HepG2 (cell line): Measurements from ENCODE around the gene TMEM74B. TPM values are rescaled to one million over a fixed set of nuclear protein-coding genes. Genes with fewer than 3 reads are reported as not detected.

Experiments
- CCDC6 ChIP-seq: sonication (generic); formaldehyde crosslinking; IDR thresholded peaks from 2 replicates; pipeline ENCODE4 v1.8.1; 2022; ENCODE audit warnings: mild to moderate bottlenecking, missing genetic modification reagents, moderate library complexity
- ELF3 ChIP-seq: IDR thresholded peaks from 2 replicates; pipeline ENCODE4 v1.6.1; 2016; ENCODE audit warnings: missing genetic modification reagents, missing compliant biosample characterization
- FOXO1 ChIP-seq: sonication (generic); formaldehyde crosslinking; IDR thresholded peaks from 2 replicates; pipeline ENCODE4 v1.4.0; 2020; ENCODE audit warnings: missing genetic modification reagents
- LCORL ChIP-seq, 2 experiments: fragments of 450-650 bp in 1 of 2; sonication (generic) in 1 of 2; formaldehyde crosslinking in 1 of 2; IDR thresholded peaks; 2 replicates each; pipeline versions ENCODE4 v1.5.0 to v1.6.1; 2017 to 2020; ENCODE audit warnings: antibody characterized with exemption in 1 of 2, missing genetic modification reagents in 1 of 2
- MIXL1 ChIP-seq: IDR thresholded peaks from 2 replicates; pipeline ENCODE4 v1.6.1; 2016
- NFYB ChIP-seq: sonication (generic); formaldehyde crosslinking; IDR thresholded peaks from 2 replicates; pipeline ENCODE4 v1.4.0; 2020; ENCODE audit warnings: missing genetic modification reagents
- RAD21 ChIP-seq: fragments of 450-650 bp; formaldehyde crosslinking; IDR thresholded peaks from 2 replicates; pipeline ENCODE4 v1.5.0; 2020; ENCODE audit warnings: mild to moderate bottlenecking
- RBAK ChIP-seq: sonication (generic); formaldehyde crosslinking; IDR thresholded peaks from 2 replicates; pipeline ENCODE4 v1.5.1; 2020; ENCODE audit warnings: mild to moderate bottlenecking, missing genetic modification reagents
- SALL1 ChIP-seq: sonication (generic); formaldehyde crosslinking; IDR thresholded peaks from 2 replicates; pipeline ENCODE4 v1.8.0; 2022; ENCODE audit warnings: mild to moderate bottlenecking, missing genetic modification reagents
- SIX1 ChIP-seq: sonication (generic); formaldehyde crosslinking; IDR thresholded peaks from 2 replicates; pipeline ENCODE4 v1.4.0; 2020; ENCODE audit warnings: missing genetic modification reagents, borderline replicate concordance
- TSC22D2 ChIP-seq: sonication (generic); formaldehyde crosslinking; IDR thresholded peaks from 2 replicates; pipeline ENCODE4 v1.5.1; 2020; ENCODE audit warnings: missing genetic modification reagents, mild to moderate bottlenecking, borderline replicate concordance
- YY1 ChIP-seq: IDR thresholded peaks from 2 replicates; pipeline ENCODE4 v1.6.1; 2011; ENCODE audit warnings: low read length, low read depth, moderate library complexity, mild to moderate bottlenecking; ENCODE audit not compliant: insufficient read depth, insufficient replicate concordance
- ZMYM4 ChIP-seq: sonication (generic); formaldehyde crosslinking; IDR thresholded peaks from 2 replicates; pipeline ENCODE4 v1.8.1; 2023; ENCODE audit warnings: mild to moderate bottlenecking, missing genetic modification reagents
- ZNF101 ChIP-seq: sonication (generic); formaldehyde crosslinking; IDR thresholded peaks from 2 replicates; pipeline ENCODE4 v1.4.0; 2020; ENCODE audit warnings: mild to moderate bottlenecking, low read depth, missing genetic modification reagents, borderline replicate concordance
- ZNF136 ChIP-seq: sonication (generic); formaldehyde crosslinking; IDR thresholded peaks from 2 replicates; pipeline ENCODE4 v1.8.1; 2022; ENCODE audit warnings: low read depth, mild to moderate bottlenecking, moderate library complexity, missing genetic modification reagents
- ZNF501 ChIP-seq: sonication (generic); formaldehyde crosslinking; IDR thresholded peaks from 2 replicates; pipeline ENCODE4 v1.5.1; 2020; ENCODE audit warnings: mild to moderate bottlenecking, moderate library complexity, missing genetic modification reagents
- ZNF644 ChIP-seq: IDR thresholded peaks from 2 replicates; pipeline ENCODE4 v1.6.1; 2016; ENCODE audit warnings: low read depth
- polyA plus RNA-seq, 8 experiments: library from polyadenylated mRNA; depleted of rRNA in 3 of 8; stranded (reverse) in 7 of 8; unstranded in 1 of 8; fragments of >200 nt; fragmentation: Illumina TruSeq in 4 of 8; extraction: Trizol in 4 of 8; gene quantifications; 2 replicates each; pipeline versions ENCODE4 v1.2.1 to v1.2.3, GENCODE V29; 2011 to 2016; ENCODE audit warnings: low read depth in 4 of 8, missing spikeins in 1 of 8, mixed read lengths in 1 of 8; ENCODE audit not compliant: insufficient read depth in 1 of 8
- total RNA-seq, 5 experiments: library from RNA; depleted of rRNA; stranded (reverse); fragments of >200 nt; fragmentation: Illumina TruSeq; extraction: Trizol; gene quantifications; 2 replicates each; pipeline ENCODE4 v1.2.3, GENCODE V29; 2016; ENCODE audit warnings: low read depth in 1 of 5
- TF ChIP-seq, protein P1 (sequence below): IDR thresholded peaks from 2 replicates; pipeline ENCODE4 v1.6.1; 2012; ENCODE audit warnings: low read depth, low read length, improper control_type of control experiment
- TF ChIP-seq, protein P2 (sequence below): sonication (generic); formaldehyde crosslinking; IDR thresholded peaks from 2 replicates; pipeline ENCODE4 v1.4.0; 2020; ENCODE audit warnings: missing genetic modification reagents
- TF ChIP-seq, protein P3 (sequence below): IDR thresholded peaks from 2 replicates; pipeline ENCODE4 v1.6.1; 2018; ENCODE audit warnings: missing genetic modification reagents
- TF ChIP-seq, protein P4 (sequence below): IDR thresholded peaks from 2 replicates; pipeline ENCODE4 v1.6.1; 2018; ENCODE audit warnings: missing genetic modification reagents, mild to moderate bottlenecking, missing compliant biosample characterization
- TF ChIP-seq, protein P5 (sequence below): sonication (generic); formaldehyde crosslinking; IDR thresholded peaks from 2 replicates; pipeline ENCODE4 v1.9.0; 2022; ENCODE audit warnings: low read depth, missing genetic modification reagents

The TMEM74B gene
- total and polyA plus RNA-seq, 2 of the 13 experiments (the other 11 are each of a cell fraction or from before 2014, with no cell fraction given) = 4.7 to 18.4 TPM

DNA sequence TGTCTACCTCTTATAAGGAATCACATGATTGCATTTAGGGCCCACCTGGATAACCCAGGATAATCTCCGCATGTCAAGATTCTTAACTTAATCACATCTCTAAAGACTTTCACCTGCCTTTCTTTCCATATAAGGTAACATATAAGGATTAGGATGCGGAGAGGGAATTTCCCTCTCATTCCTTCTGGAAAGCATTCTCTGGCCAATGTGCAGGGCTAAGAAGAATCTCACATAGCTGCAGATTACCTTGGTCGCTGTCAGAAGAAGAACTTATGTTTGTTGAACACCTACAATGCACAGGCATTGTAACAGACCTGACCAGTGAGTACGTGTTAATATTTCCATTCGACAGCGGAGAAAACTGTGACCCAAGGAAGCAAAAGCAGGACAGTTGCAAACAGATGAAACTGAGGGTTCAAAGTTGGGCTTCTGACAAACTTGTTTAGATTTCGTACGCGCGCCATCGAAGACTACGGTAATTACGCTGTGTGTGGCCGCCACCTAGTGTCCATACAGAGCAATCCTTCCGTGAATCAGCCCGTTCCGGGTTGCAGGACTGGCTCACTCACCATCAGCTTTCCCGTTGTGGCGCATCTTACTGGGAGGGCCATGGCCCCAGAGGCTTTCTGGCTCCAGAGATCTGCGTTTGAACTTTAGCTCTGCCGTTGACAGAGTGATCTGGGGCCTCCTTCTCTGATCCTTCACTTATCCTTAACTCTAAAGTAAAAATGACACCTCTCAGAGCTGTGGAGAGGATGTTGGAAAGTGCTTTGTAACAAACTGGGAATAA lies 28.0 kb upstream of the TMEM74B start (continued):
- TF ChIP-seq, protein P1, sequence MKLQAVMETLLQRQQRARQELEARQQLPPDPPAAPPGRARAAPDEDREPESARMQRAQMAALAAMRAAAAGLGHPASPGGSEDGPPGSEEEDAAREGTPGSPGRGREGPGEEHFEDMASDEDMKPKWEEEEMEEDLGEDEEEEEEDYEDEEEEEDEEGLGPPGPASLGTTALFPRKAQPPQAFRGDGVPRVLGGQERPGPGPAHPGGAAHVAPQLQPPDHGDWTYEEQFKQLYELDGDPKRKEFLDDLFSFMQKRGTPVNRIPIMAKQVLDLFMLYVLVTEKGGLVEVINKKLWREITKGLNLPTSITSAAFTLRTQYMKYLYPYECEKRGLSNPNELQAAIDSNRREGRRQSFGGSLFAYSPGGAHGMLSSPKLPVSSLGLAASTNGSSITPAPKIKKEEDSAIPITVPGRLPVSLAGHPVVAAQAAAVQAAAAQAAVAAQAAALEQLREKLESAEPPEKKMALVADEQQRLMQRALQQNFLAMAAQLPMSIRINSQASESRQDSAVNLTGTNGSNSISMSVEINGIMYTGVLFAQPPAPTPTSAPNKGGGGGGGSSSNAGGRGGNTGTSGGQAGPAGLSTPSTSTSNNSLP = peak; percentile 91
- TF ChIP-seq MIXL1 (CRISPR knock-in tag) (peak; percentile 95), SALL1 (peak; percentile 78), NFYB (CRISPR knock-in tag) (no peak), CCDC6 (CRISPR knock-in tag) (no peak), ZNF644 (CRISPR knock-in tag) (peak; percentile 28; the same call in 1 of the 2 replicates), RAD21 (CRISPR knock-in tag) (peak; percentile 96), ZNF101 (CRISPR knock-in tag) (no peak), ZMYM4 (CRISPR knock-in tag) (peak; percentile 66; the same call in 1 of the 2 replicates), ZNF136 (CRISPR knock-in tag) (0 out of 2 replicates have a peak, but pooled peaks have one; percentile 70), LCORL (IDR thresholded peaks at IDR 0.05) (no peak), LCORL (CRISPR knock-in tag; IDR thresholded peaks at IDR 0.05) (peak; percentile 81), ELF3 (peak; percentile 93), SIX1 (CRISPR knock-in tag) (no peak; the same call in 1 of the 2 replicates), TSC22D2 (0 out of 2 replicates have a peak, but pooled peaks have one; percentile 41), RBAK (CRISPR knock-in tag) (0 out of 2 replicates have a peak, but pooled peaks have one; percentile 5), FOXO1 (peak; percentile 86), ZNF501 (CRISPR knock-in tag) (peak; percentile 75), YY1 (peak; percentile 62)
- TF ChIP-seq, protein P2, sequence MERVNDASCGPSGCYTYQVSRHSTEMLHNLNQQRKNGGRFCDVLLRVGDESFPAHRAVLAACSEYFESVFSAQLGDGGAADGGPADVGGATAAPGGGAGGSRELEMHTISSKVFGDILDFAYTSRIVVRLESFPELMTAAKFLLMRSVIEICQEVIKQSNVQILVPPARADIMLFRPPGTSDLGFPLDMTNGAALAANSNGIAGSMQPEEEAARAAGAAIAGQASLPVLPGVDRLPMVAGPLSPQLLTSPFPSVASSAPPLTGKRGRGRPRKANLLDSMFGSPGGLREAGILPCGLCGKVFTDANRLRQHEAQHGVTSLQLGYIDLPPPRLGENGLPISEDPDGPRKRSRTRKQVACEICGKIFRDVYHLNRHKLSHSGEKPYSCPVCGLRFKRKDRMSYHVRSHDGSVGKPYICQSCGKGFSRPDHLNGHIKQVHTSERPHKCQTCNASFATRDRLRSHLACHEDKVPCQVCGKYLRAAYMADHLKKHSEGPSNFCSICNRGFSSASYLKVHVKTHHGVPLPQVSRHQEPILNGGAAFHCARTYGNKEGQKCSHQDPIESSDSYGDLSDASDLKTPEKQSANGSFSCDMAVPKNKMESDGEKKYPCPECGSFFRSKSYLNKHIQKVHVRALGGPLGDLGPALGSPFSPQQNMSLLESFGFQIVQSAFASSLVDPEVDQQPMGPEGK (CRISPR knock-in tag) = peak; percentile 31; the same call in 1 of the 2 replicates
- TF ChIP-seq, protein P3, sequence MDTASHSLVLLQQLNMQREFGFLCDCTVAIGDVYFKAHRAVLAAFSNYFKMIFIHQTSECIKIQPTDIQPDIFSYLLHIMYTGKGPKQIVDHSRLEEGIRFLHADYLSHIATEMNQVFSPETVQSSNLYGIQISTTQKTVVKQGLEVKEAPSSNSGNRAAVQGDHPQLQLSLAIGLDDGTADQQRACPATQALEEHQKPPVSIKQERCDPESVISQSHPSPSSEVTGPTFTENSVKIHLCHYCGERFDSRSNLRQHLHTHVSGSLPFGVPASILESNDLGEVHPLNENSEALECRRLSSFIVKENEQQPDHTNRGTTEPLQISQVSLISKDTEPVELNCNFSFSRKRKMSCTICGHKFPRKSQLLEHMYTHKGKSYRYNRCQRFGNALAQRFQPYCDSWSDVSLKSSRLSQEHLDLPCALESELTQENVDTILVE (CRISPR knock-in tag) = no peak
- TF ChIP-seq, protein P4, sequence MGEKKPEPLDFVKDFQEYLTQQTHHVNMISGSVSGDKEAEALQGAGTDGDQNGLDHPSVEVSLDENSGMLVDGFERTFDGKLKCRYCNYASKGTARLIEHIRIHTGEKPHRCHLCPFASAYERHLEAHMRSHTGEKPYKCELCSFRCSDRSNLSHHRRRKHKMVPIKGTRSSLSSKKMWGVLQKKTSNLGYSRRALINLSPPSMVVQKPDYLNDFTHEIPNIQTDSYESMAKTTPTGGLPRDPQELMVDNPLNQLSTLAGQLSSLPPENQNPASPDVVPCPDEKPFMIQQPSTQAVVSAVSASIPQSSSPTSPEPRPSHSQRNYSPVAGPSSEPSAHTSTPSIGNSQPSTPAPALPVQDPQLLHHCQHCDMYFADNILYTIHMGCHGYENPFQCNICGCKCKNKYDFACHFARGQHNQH = peak; percentile 35; the same call in 1 of the 2 replicates
- TF ChIP-seq, protein P5, sequence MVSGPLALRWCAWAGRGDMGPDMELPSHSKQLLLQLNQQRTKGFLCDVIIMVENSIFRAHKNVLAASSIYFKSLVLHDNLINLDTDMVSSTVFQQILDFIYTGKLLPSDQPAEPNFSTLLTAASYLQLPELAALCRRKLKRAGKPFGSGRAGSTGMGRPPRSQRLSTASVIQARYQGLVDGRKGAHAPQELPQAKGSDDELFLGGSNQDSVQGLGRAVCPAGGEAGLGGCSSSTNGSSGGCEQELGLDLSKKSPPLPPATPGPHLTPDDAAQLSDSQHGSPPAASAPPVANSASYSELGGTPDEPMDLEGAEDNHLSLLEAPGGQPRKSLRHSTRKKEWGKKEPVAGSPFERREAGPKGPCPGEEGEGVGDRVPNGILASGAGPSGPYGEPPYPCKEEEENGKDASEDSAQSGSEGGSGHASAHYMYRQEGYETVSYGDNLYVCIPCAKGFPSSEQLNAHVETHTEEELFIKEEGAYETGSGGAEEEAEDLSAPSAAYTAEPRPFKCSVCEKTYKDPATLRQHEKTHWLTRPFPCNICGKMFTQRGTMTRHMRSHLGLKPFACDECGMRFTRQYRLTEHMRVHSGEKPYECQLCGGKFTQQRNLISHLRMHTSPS (CRISPR knock-in tag) = no peak
